Neuronal stem cell (in vitro differentiated cells): ENCODE results near the gene DZIP1L.

ENCODE experiments used
- DNase-seq: peaks from one replicate; pipeline ENCODE4 v3.0.0-alpha.2; 2013; ENCODE audit warnings: low spot score
- H2AFZ ChIP-seq: one replicate; pipeline ENCODE4 v1.6.1; 2013; ENCODE audit warnings: mild to moderate bottlenecking, low read length, inconsistent platforms
- H2AK5ac ChIP-seq: 2 replicates; pipeline ENCODE4 v1.6.1; 2013; ENCODE audit warnings: low read depth, mild to moderate bottlenecking, inconsistent platforms, low read length, moderate library complexity, mixed read lengths
- H2BK120ac ChIP-seq: 2 replicates; pipeline ENCODE4 v1.6.1; 2013; ENCODE audit warnings: low read depth, mild to moderate bottlenecking, inconsistent platforms, low read length, moderate library complexity, mixed read lengths
- H2BK12ac ChIP-seq: one replicate; pipeline ENCODE4 v1.6.1; 2013; ENCODE audit warnings: low read length, inconsistent platforms
- H2BK15ac ChIP-seq: 2 replicates; pipeline ENCODE4 v1.6.1; 2013; ENCODE audit warnings: mild to moderate bottlenecking, low read length, inconsistent platforms, mixed read lengths
- H2BK5ac ChIP-seq: one replicate; pipeline ENCODE4 v1.6.1; 2013; ENCODE audit warnings: inconsistent platforms, mild to moderate bottlenecking, low read length, moderate library complexity
- H3K14ac ChIP-seq: one replicate; pipeline ENCODE4 v1.6.1; 2013; ENCODE audit warnings: low read length, inconsistent platforms
- H3K18ac ChIP-seq: 2 replicates; pipeline ENCODE4 v1.6.1; 2013; ENCODE audit warnings: low read length, inconsistent platforms
- H3K23ac ChIP-seq: 2 replicates; pipeline ENCODE4 v1.6.1; 2013; ENCODE audit warnings: low read depth, mild to moderate bottlenecking, mixed read lengths, low read length, inconsistent platforms; ENCODE audit not compliant: poor library complexity
- H3K27ac ChIP-seq: replicated peaks from 3 replicates; pipeline ENCODE4 v1.5.1; 2013; ENCODE audit warnings: low read length, inconsistent platforms
- H3K27me3 ChIP-seq, 3 experiments: 2 replicates each; pipeline ENCODE4 v1.6.1; 2013; ENCODE audit warnings: low read length in 3 of 3, mild to moderate bottlenecking in 2 of 3, inconsistent platforms in 1 of 3, low read depth in 1 of 3, mixed read lengths in 1 of 3, moderate library complexity in 1 of 3; ENCODE audit not compliant: control insufficient read depth in 3 of 3, insufficient read depth in 3 of 3
- H3K36me3 ChIP-seq, 2 donors: replicated peaks in 1 of 2; 2 replicates each; pipeline ENCODE4 v1.6.1; 2013; ENCODE audit warnings: low read length in 2 of 2; ENCODE audit not compliant: control insufficient read depth in 2 of 2, insufficient read depth in 2 of 2
- H3K4ac ChIP-seq: 2 replicates; pipeline ENCODE4 v1.6.1; 2013; ENCODE audit warnings: inconsistent platforms, mild to moderate bottlenecking, low read length, moderate library complexity
- H3K4me1 ChIP-seq, 2 donors: 1 replicate in 1 of 2; 2 replicates in 1 of 2; pipeline ENCODE4 v1.6.1; 2013; ENCODE audit warnings: low read length in 2 of 2, low read depth in 1 of 2; ENCODE audit not compliant: control insufficient read depth in 2 of 2, insufficient read depth in 1 of 2
- H3K4me2 ChIP-seq: one replicate; pipeline ENCODE4 v1.6.1; 2013; ENCODE audit warnings: mild to moderate bottlenecking, low read length, inconsistent platforms; ENCODE audit not compliant: insufficient read depth, poor library complexity, severe bottlenecking
- H3K4me3 ChIP-seq, 2 donors: 2 replicates each; pipeline ENCODE4 v1.5.1; 2013; ENCODE audit warnings: low read length in 2 of 2, mild to moderate bottlenecking in 2 of 2, inconsistent platforms in 1 of 2, moderate library complexity in 1 of 2
- H3K79me1 ChIP-seq: one replicate; pipeline ENCODE4 v1.6.1; 2013; ENCODE audit warnings: low read depth, mild to moderate bottlenecking, inconsistent platforms, low read length, moderate library complexity
- H3K9ac ChIP-seq: one replicate; pipeline ENCODE4 v1.6.1; 2013; ENCODE audit warnings: mild to moderate bottlenecking, low read depth, low read length, inconsistent platforms; ENCODE audit not compliant: poor library complexity
- H3K9me3 ChIP-seq, 2 donors: replicated peaks in 1 of 2; 2 replicates each; pipeline versions ENCODE3 to v1.6.1; 2013; ENCODE audit warnings: low read length in 2 of 2, mild to moderate bottlenecking in 2 of 2, inconsistent platforms in 1 of 2, low read depth in 1 of 2, mixed read lengths in 1 of 2, moderate library complexity in 1 of 2; ENCODE audit not compliant: control insufficient read depth in 2 of 2, insufficient read depth in 1 of 2
- H4K8ac ChIP-seq: one replicate; pipeline ENCODE4 v1.6.1; 2013; ENCODE audit warnings: low read depth, mild to moderate bottlenecking, inconsistent platforms, low read length, moderate library complexity
- H4K91ac ChIP-seq: one replicate; pipeline ENCODE4 v1.6.1; 2013; ENCODE audit warnings: low read length, low read depth, mild to moderate bottlenecking, inconsistent platforms; ENCODE audit not compliant: poor library complexity
- WGBS, 2 donors: extraction: QIAGEN DNeasy Blood & Tissue Kit; methylation state at CpG; one replicate each; pipeline ENCODE4 v1.1.7; 2013; ENCODE audit warnings: missing lambda C conversion rate in 2 of 2, mixed read lengths in 1 of 2; ENCODE audit not compliant: insufficient read length in 2 of 2, insufficient replicate concordance in 1 of 2; ENCODE audit errors: extremely low coverage in 2 of 2; 5-methylcytosine and 5-hydroxymethylcytosine counted together

The DZIP1L gene

DNA sequence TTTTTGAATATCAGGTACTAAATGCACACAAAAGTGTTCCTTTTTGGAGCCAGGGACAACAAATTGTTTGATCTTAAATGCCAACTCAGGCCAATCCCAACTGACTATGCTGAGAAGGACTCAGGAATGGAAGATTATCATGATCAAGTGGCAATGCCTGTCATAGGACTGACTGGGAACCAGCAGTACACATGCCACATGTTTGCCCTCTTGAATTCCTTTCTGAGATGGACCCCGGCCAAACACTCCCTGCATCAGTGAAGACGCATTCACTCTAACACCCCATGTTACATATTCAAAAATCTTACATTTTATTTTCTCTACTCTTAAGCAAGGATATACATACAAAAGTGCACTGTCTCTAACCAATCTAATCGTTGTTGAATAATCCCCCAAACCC, 69.3 kb downstream of the DZIP1L start:
- 100% methylated on average over 1 of the region's 3 CpGs; no CpG with 5 or more reads in 1 of the 2 donors for WGBS, 2 donors
- Histone ChIP-seq H3K27ac (no peak overlapping the region), H3K9me3 (no peaks in the 10 kb centered on the region), H3K36me3 (peaks cover 0 to 16% of the 10 kb centered on the region in 2 donors), H2AFZ (no peak overlapping the region), H4K91ac (no peak overlapping the region), H3K4me1 (peaks cover 4 to 8% of the 10 kb centered on the region in 2 donors), H3K4me2 (no peak overlapping the region), H3K23ac (no peak overlapping the region), H3K4me3 (no peak overlapping the region), H3K9ac (no peak overlapping the region), H2BK12ac (no peak overlapping the region), H2BK120ac (no peak overlapping the region), H2AK5ac (no peak overlapping the region), H3K14ac (no peak overlapping the region), H3K4ac (no peak overlapping the region), H2BK15ac (no peak overlapping the region), H2BK5ac (no peak overlapping the region), H3K79me1 (no peaks in the 10 kb centered on the region), H3K27me3 (no peaks in the 10 kb centered on the region), H4K8ac (no peak overlapping the region), H3K18ac (no peak overlapping the region)
- no peak for DNase-seq

DNA sequence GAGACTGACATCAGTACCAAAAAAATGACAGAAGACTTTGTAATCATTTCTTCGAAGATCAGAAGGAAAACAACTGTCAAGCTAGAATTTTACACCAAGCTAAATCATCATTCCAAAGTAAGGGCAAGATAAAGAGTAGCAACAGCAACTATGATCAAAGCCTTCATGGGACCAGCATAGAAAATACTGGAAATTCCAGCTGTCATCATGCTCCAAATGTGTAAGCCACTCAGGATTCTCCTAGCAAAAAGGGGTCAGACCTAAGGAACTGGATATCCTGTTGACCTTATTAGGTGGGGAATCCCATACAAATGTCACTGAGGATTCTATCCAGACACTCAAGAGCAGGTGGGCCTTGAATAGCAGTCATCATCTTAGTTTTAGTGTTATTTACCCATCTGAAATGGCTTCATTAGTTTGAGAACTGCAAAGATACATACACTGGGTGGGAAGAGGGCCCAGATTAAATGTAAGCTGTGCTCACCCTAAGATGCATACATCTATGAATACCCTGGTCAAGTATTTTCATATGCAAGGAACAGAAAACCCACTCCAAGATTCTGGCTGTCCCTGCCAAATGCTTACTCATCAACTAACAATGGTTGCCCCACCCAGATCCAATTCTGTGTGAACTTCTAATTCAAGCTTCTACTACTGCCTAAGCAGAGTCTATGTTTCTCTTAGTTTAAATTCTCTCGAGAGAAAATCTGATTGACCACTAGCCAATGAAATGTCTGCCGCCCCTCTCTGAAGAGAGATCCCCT, 72.0 kb downstream of the DZIP1L start:
- H3K9ac ChIP-seq: no peak overlapping the region
- DNase-seq: no peak
- H3K23ac ChIP-seq: no peak overlapping the region
- H2AK5ac ChIP-seq: no peak overlapping the region
- no peak overlapping the region for H2BK12ac ChIP-seq
- H2BK15ac ChIP-seq: no peak overlapping the region
- no peak overlapping the region for H2AFZ ChIP-seq
- no peak overlapping the region for H2BK5ac ChIP-seq
- peaks cover 0 to 6% of the 10 kb centered on the region in 2 donors for H3K36me3 ChIP-seq
- no CpG with 5 or more reads among the region's 3 CpGs for WGBS, 2 donors
- no peak overlapping the region for H3K4me3 ChIP-seq
- H3K4me2 ChIP-seq: no peak overlapping the region
- no peak overlapping the region for H3K14ac ChIP-seq
- H4K8ac ChIP-seq: no peak overlapping the region
- H3K18ac ChIP-seq: no peak overlapping the region
- no peaks in the 10 kb centered on the region for H3K79me1 ChIP-seq
- H3K4me1 ChIP-seq: peaks cover 8 to 9% of the 10 kb centered on the region in 2 donors
- H2BK120ac ChIP-seq: no peak overlapping the region
- no peak overlapping the region for H3K4ac ChIP-seq
- no peak overlapping the region for H4K91ac ChIP-seq
- no peaks in the 10 kb centered on the region for H3K27me3 ChIP-seq
- no peaks in the 10 kb centered on the region for H3K9me3 ChIP-seq
- H3K27ac ChIP-seq: no peak overlapping the region

DNA sequence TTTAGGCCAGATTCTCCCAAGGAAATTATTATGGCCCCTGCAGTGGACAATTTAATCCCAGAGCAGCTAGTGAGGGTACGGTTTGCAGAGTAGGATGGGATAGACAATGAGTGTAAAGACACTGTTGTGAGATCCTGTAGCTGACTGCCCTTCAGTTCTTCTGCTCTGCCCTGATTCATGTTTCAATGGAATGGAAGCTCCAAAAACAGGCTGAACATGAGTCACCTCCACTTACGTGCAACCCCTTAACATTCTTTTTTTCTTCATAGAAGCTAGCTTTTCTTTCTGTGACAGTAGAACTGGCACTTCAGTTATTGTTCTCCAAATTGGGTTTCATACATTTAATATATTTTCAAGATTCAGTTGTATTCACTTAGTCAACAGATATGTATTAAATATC, 73.4 kb downstream of the DZIP1L start:
- Histone ChIP-seq H3K27me3 (no peaks in the 10 kb centered on the region), H3K4me1 (peaks cover under 1 to 5% of the 10 kb centered on the region in 2 donors), H4K8ac (no peak overlapping the region), H4K91ac (no peak overlapping the region), H3K4ac (no peak overlapping the region), H3K9ac (no peak overlapping the region), H3K4me2 (no peak overlapping the region), H2BK120ac (no peak overlapping the region), H2BK5ac (no peak overlapping the region), H3K9me3 (no peaks in the 10 kb centered on the region), H3K18ac (no peak overlapping the region), H3K23ac (no peak overlapping the region), H2AK5ac (no peak overlapping the region), H2AFZ (no peak overlapping the region), H3K79me1 (no peaks in the 10 kb centered on the region), H3K14ac (no peak overlapping the region), H3K4me3 (no peak overlapping the region), H3K36me3 (peaks cover 0 to 6% of the 10 kb centered on the region in 2 donors), H2BK15ac (no peak overlapping the region), H3K27ac (no peak overlapping the region), H2BK12ac (no peak overlapping the region)
- no peak for DNase-seq
- WGBS, 2 donors: no CpG with 5 or more reads among the region's 2 CpGs

DNA sequence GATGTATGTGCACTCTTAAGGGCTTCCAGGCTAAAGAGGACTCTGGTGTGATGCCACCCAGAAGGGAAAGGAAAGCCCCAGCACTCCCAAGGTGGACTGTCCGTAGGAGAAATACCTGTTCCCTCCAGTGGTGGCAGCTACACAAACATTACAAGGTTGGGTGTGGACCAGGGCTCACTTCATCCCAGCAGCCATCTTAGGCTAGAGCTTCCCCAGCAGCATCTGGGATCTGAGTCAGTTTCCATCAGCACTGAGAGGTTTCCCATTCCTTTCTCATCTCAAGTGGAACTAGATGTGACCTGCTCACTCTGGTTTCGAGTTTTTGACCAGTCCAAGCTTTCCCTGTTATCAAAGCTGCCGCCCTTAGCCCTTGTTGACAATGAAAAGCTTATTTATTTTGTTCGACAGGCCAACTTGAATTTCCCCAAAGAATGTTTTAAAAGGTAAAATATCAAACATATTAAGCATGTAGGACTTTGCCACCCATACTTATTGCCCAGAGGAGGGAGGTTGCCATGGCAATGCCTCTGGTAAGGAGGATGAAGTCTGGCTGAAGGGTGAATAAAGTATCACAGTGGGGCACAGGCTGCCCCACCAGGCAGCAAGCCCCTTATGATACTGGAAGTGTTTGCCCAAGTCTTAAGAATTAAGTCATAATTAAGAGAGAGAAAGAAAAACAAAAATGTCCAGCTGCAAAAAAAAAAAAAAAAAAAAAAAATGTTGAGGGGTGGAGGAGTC, 76.5 kb downstream of the DZIP1L start:
- H2BK12ac ChIP-seq: no peak overlapping the region
- no peaks in the 10 kb centered on the region for H3K27me3 ChIP-seq
- no CpG with 5 or more reads among the region's 4 CpGs for WGBS, 2 donors
- H4K8ac ChIP-seq: no peak overlapping the region
- no peak overlapping the region for H3K14ac ChIP-seq
- H2AFZ ChIP-seq: no peak overlapping the region
- no peak overlapping the region for H2BK120ac ChIP-seq
- H4K91ac ChIP-seq: no peak overlapping the region
- no peak overlapping the region for H2AK5ac ChIP-seq
- no peaks in the 10 kb centered on the region for H3K79me1 ChIP-seq
- no peak overlapping the region for H3K4me2 ChIP-seq
- H2BK15ac ChIP-seq: no peak overlapping the region
- H3K23ac ChIP-seq: no peak overlapping the region
- H3K4me1 ChIP-seq: peaks cover 0 to 5% of the 10 kb centered on the region in 2 donors
- H3K9ac ChIP-seq: no peak overlapping the region
- H3K9me3 ChIP-seq: no peaks in the 10 kb centered on the region
- no peak overlapping the region for H3K27ac ChIP-seq
- H3K4me3 ChIP-seq: no peak overlapping the region
- H3K4ac ChIP-seq: no peak overlapping the region
- H3K36me3 ChIP-seq: no peaks in the 10 kb centered on the region
- no peak overlapping the region for H2BK5ac ChIP-seq
- no peak for DNase-seq
- no peak overlapping the region for H3K18ac ChIP-seq
